ENCODE data around the gene ARFRP1.
A peak's percentile ranks its signal among the peaks of the same experiment; 100 is the strongest.

Gene ARFRP1

GRCh38 chr20:63718996-63719395 is 11.2 kb upstream of the ARFRP1 start:
- H3K9me3 Mint-ChIP-seq: peaks cover 64% of the 10 kb centered on the region
- DNase-seq: no peak
- no peak overlapping the region for H3K4me3 Mint-ChIP-seq
- peaks cover 96% of the 10 kb centered on the region for H3K36me3 Mint-ChIP-seq (ENCODE audit: low read depth)
- no peaks in the 10 kb centered on the region for H3K27me3 Mint-ChIP-seq (ENCODE audit: low read depth, poor library complexity)
- H3K4me1 Mint-ChIP-seq: no peaks in the 10 kb centered on the region
- TF ChIP-seq CTCF (IDR thresholded peaks at IDR 0.05): no peak
- no peak overlapping the region for H3K27ac Mint-ChIP-seq

GRCh38 chr20:63714858-63715257 is 7.1 kb upstream of the ARFRP1 start:
- Mint-ChIP-seq H3K27ac (no peak overlapping the region), H3K4me3 (no peak overlapping the region), H3K36me3 (ENCODE audit: low read depth) (peaks cover 96% of the 10 kb centered on the region), H3K27me3 (ENCODE audit: low read depth, poor library complexity) (no peaks in the 10 kb centered on the region), H3K9me3 (peaks cover 84% of the 10 kb centered on the region), H3K4me1 (peaks cover 5% of the 10 kb centered on the region)
- no peak for TF ChIP-seq CTCF (IDR thresholded peaks at IDR 0.05)
- no peak for DNase-seq

- peaks cover 63% of the 10 kb centered on the region for H3K9me3 Mint-ChIP-seq
- H3K4me3 Mint-ChIP-seq: no peak overlapping the region
- no peak for TF ChIP-seq CTCF (IDR thresholded peaks at IDR 0.05)
- no peak overlapping the region for H3K27ac Mint-ChIP-seq
- H3K27me3 Mint-ChIP-seq (ENCODE audit: low read depth, poor library complexity): no peaks in the 10 kb centered on the region
- H3K36me3 Mint-ChIP-seq (ENCODE audit: low read depth): peaks cover 80% of the 10 kb centered on the region
- H3K4me1 Mint-ChIP-seq: peaks cover 15% of the 10 kb centered on the region
- no peak for DNase-seq
Measured at GRCh38 chr20:63712191-63712590, 4.4 kb upstream of the ARFRP1 start.

- no peaks in the 10 kb centered on the region for H3K27me3 Mint-ChIP-seq (ENCODE audit: low read depth, poor library complexity)
- no peak for DNase-seq
Measured at GRCh38 chr20:63711085-63711645, 3.4 kb upstream of the ARFRP1 start.

GRCh38 chr20:63709149-63709527 is 1.4 kb upstream of the ARFRP1 start:
- H3K4me3 Mint-ChIP-seq: peak overlapping the region; percentile 87
- DNase-seq: no peak
- H3K36me3 Mint-ChIP-seq (ENCODE audit: low read depth): peaks cover 56% of the 10 kb centered on the region
- H3K9me3 Mint-ChIP-seq: peaks cover 33% of the 10 kb centered on the region
- no peak overlapping the region for H3K27ac Mint-ChIP-seq
- no peaks in the 10 kb centered on the region for H3K27me3 Mint-ChIP-seq (ENCODE audit: low read depth, poor library complexity)
- peaks cover 23% of the 10 kb centered on the region for H3K4me1 Mint-ChIP-seq
- no peak for TF ChIP-seq CTCF (IDR thresholded peaks at IDR 0.05)

More at GRCh38 chr20:63711085-63711645, 3.4 kb upstream of the ARFRP1 start:
- Mint-ChIP-seq H3K9me3 (peaks cover 52% of the 10 kb centered on the region), H3K27ac (no peak overlapping the region), H3K4me3 (peak overlapping the region; percentile 68), H3K36me3 (ENCODE audit: low read depth) (peaks cover 70% of the 10 kb centered on the region), H3K4me1 (peaks cover 23% of the 10 kb centered on the region)
- no peak for TF ChIP-seq CTCF (IDR thresholded peaks at IDR 0.05)

Data from nephron progenitor cell (in vitro differentiated cells).